Gastrocnemius medialis (tissue), 4 donors: Measurements from ENCODE around the gene KIAA0040. TPM values are rescaled to one million over a fixed set of nuclear protein-coding genes. Genes with fewer than 3 reads are reported as not detected.

ENCODE experiments used
- ATAC-seq, 2 donors: fragments of 150-250 bp; one replicate each; pipeline ENCODE4 v1.9.1; 2016
- DNase-seq, 2 donors: peaks; one replicate each; pipeline ENCODE4 v3.0.0-alpha.2; 2019
- H3K27ac ChIP-seq, 4 donors: fragments of 200-600 bp; sonication (generic); 1 replicate in 1 of 4; 2 replicates in 3 of 4; pipeline ENCODE4 v1.5.1; 2016 to 2018; ENCODE audit warnings: mild to moderate bottlenecking in 2 of 4, moderate library complexity in 1 of 4
- H3K27me3 ChIP-seq, 3 donors: fragments of 200-600 bp; sonication (generic) in 2 of 3; 1 replicate in 1 of 3; 2 replicates in 2 of 3; pipeline versions ENCODE4 v1.5.1 to v1.6.0; 2016 to 2019; ENCODE audit warnings: mild to moderate bottlenecking in 1 of 3, moderate library complexity in 1 of 3
- H3K36me3 ChIP-seq, 2 donors: fragments of 200-600 bp; sonication (generic) in 1 of 2; one replicate each; pipeline ENCODE4 v1.5.1; 2017 to 2018
- H3K4me1 ChIP-seq, 2 donors: fragments of 200-600 bp; sonication (generic) in 1 of 2; one replicate each; pipeline ENCODE4 v1.5.1; 2016 to 2017; ENCODE audit warnings: mild to moderate bottlenecking in 2 of 2
- H3K4me3 ChIP-seq, 4 donors: fragments of 200-600 bp; sonication (generic) in 3 of 4; 1 replicate in 1 of 4; 2 replicates in 3 of 4; pipeline ENCODE4 v1.5.1; 2016 to 2019; ENCODE audit warnings: mild to moderate bottlenecking in 2 of 4
- H3K9me3 ChIP-seq, 3 donors: fragments of 200-600 bp; sonication (generic) in 2 of 3; 1 replicate in 1 of 3; 2 replicates in 2 of 3; pipeline ENCODE4 v1.5.1; 2016 to 2019
- POLR2A ChIP-seq, 2 donors: fragments of 450-650 bp; IDR thresholded peaks; one replicate each; pipeline ENCODE4 v1.6.1; 2017; ENCODE audit warnings: antibody characterized with exemption in 2 of 2, mild to moderate bottlenecking in 2 of 2, moderate library complexity in 2 of 2
- in situ Hi-C, 4 donors: fragments of 200-750 bp; cut with MboI; loops; one replicate each; pipeline versions ENCODE4 v1.15.0 to v1.8.0; 2017; ENCODE audit warnings: low sequenced_read_pairs in 4 of 4
- intact Hi-C: fragments of 100-400 bp; cut with DNase I; formaldehyde crosslinking; loops from one replicate; pipeline ENCODE4 v1.15.1; 2023; ENCODE audit warnings: low total_unique reads
- total RNA-seq, 4 donors: library from RNA; depleted of rRNA; stranded (reverse); fragments of >200 nt; gene quantifications; one replicate each; pipeline versions ENCODE4 v1.1.0 to v1.2.3, GENCODE V29; 2016
- TF ChIP-seq, protein P1 (sequence below), 5 experiments: fragments of 450-650 bp in 3 of 5; fragments of 200-600 bp in 2 of 5; sonication (generic) in 2 of 5; IDR thresholded peaks in 4 of 5; conservative IDR thresholded peaks in 1 of 5; 1 replicate in 4 of 5; 2 replicates in 1 of 5; pipeline ENCODE4 v1.5.1; 2016 to 2019; ENCODE audit warnings: antibody characterized with exemption in 5 of 5, mild to moderate bottlenecking in 3 of 5, moderate library complexity in 3 of 5

KIAA0040 gene
- total RNA-seq, 4 donors from 2014 or later, result 17.5 to 33.1 (median 19.5) TPM

DNA sequence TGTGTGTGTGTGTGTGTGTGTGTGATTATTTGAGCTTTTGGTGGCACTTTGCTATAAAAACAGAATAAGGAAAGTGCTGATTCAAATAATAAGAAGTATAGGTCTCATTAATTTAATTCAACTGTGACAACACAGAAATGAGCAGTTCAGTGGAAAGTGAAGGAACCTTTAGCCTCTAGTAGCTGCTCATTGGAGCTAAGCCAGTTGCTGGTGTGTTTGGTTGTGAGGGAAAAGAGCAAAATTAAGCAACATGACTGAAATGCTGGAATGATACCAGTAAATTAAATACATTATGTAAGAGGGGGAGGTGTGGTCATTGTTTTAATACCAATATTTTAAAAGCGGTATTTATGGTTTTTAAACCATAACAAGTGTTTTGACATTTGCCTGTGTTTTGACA, 55.2 kb downstream of the KIAA0040 start:
- H3K27ac ChIP-seq, result no peak overlapping the region
- TF ChIP-seq POLR2A (IDR thresholded peaks at IDR 0.05), result no peak
- TF ChIP-seq, protein P1, sequence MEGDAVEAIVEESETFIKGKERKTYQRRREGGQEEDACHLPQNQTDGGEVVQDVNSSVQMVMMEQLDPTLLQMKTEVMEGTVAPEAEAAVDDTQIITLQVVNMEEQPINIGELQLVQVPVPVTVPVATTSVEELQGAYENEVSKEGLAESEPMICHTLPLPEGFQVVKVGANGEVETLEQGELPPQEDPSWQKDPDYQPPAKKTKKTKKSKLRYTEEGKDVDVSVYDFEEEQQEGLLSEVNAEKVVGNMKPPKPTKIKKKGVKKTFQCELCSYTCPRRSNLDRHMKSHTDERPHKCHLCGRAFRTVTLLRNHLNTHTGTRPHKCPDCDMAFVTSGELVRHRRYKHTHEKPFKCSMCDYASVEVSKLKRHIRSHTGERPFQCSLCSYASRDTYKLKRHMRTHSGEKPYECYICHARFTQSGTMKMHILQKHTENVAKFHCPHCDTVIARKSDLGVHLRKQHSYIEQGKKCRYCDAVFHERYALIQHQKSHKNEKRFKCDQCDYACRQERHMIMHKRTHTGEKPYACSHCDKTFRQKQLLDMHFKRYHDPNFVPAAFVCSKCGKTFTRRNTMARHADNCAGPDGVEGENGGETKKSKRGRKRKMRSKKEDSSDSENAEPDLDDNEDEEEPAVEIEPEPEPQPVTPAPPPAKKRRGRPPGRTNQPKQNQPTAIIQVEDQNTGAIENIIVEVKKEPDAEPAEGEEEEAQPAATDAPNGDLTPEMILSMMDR (IDR thresholded peaks at IDR 0.05 in 4 of 5, conservative IDR thresholded peaks at IDR 0.05 in 1 of 5), result no peak

DNA sequence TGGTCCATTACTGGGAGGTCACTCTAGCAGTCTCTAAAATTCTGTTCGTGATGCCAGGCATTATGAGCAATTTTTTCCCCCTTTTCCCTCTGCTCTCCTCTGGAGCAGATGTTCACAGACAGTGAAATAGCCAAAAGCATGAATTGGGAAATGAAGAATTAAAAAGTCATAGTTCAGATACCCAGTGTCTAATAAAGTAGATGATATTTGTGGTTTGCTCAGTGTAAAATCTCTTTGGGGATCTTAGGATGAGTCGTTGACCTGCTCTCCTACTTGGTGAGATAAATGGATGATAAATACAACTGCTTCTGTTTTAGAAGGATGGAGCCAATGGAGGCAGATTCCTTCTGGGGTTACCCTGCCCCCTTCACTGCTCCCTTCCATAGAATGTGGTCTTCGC, 56.3 kb downstream of the KIAA0040 start:
- intact Hi-C loops, result no loop called here
- peaks cover 0 to 9% of the 10 kb centered on the region in 2 donors for H3K4me1 ChIP-seq
- in situ Hi-C loops, result loop anchor here in 1 of 4 donors (25.0 kb wide), 1 partner anchor 751 kb away; no protein-coding TSS in a partner anchor

More for the DNA sequence above, 55.2 kb downstream of the KIAA0040 start:
- H3K36me3 ChIP-seq, result no peaks in the 10 kb centered on the region
- in situ Hi-C loops, result loop anchor here in 1 of 4 donors (25.0 kb wide), 1 partner anchor 750 kb away; no protein-coding TSS in a partner anchor
- ATAC-seq, result no peak
- H3K4me3 ChIP-seq, result no peak overlapping the region
- DNase-seq, result no peak
- intact Hi-C loops, result no loop called here
- peaks cover 0 to 5% of the 10 kb centered on the region in 2 donors for H3K4me1 ChIP-seq
- H3K27me3 ChIP-seq, result no peaks in the 10 kb centered on the region
- H3K9me3 ChIP-seq, result no peaks in the 10 kb centered on the region

DNA sequence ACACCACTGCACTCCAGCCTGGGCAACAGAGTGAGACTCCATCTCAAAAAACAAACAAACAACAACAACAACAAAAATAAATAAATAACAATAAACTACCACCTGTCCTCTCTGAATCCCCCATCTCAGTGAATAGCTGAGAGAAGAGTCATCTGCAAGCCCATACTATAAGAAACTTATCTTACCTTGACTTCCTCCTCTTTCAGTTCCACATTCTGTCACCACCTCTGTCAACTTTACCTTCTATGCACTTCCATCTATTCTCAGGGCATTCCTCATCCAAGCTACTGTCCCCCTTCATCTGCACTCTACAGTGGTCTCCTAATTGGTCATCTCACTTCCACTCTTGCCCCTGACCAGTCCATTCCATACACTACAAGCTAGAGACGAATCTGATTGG, 58.1 kb downstream of the KIAA0040 start:
- ATAC-seq (no peak), DNase-seq (no peak)
- H3K4me3 ChIP-seq, result no peak overlapping the region
- no peaks in the 10 kb centered on the region for H3K36me3 ChIP-seq
- in situ Hi-C loops (loop anchor here in 1 of 4 donors (25.0 kb wide), 1 partner anchor 753 kb away; no protein-coding TSS in a partner anchor), intact Hi-C loops (no loop called here)
- no peak for TF ChIP-seq POLR2A (IDR thresholded peaks at IDR 0.05)
- TF ChIP-seq, protein P1 (IDR thresholded peaks at IDR 0.05 in 4 of 5, conservative IDR thresholded peaks at IDR 0.05 in 1 of 5), result no peak
- no peaks in the 10 kb centered on the region for H3K9me3 ChIP-seq
- no peaks in the 10 kb centered on the region for H3K27me3 ChIP-seq
- no peak overlapping the region for H3K27ac ChIP-seq
- peaks cover 1 to 18% of the 10 kb centered on the region in 2 donors for H3K4me1 ChIP-seq

More for the DNA sequence above, 56.3 kb downstream of the KIAA0040 start:
- no peaks in the 10 kb centered on the region for H3K36me3 ChIP-seq
- DNase-seq (no peak), ATAC-seq (no peak)
- no peaks in the 10 kb centered on the region for H3K27me3 ChIP-seq
- TF ChIP-seq, protein P1 (IDR thresholded peaks at IDR 0.05 in 4 of 5, conservative IDR thresholded peaks at IDR 0.05 in 1 of 5), result no peak
- TF ChIP-seq POLR2A (IDR thresholded peaks at IDR 0.05), result no peak
- H3K9me3 ChIP-seq, result no peaks in the 10 kb centered on the region
- no peak overlapping the region for H3K27ac ChIP-seq
- H3K4me3 ChIP-seq, result no peak overlapping the region

DNA sequence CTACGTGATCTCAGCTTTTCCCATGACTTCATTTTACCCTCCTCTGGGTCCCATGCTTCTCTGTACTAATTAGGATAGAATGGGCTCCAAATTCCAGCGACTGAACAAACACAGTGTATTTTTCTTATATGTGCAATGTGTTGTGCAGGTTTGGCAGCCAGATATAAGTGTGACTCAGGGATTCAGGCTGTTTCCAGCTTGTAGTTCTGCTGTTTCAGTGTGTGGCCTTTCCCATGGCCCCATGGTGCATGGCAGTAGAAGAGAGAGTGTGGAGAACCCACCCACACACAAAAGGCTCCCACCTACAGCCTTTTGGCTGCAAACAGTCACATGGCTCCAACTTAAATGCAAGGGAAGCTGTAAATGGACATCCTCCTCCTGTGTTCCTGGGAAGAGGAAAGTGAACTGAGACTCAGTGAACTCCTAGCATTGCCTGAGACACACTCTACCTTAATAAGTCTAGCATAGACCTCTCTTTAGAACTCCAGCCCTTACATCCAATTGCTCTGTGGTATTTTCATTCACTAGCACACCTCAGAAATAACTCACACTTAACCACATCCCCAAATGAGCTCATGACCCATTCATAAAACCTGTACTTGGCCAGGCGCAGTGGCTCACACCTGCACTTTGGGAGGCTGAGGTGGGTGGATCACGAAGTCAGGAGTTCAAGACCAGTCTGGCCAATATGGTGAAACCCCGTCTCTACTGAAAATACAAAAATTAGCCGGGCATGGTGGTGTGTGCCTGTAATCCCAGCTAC, 58.7 kb downstream of the KIAA0040 start:
- H3K27ac ChIP-seq, result no peak overlapping the region
- H3K36me3 ChIP-seq, result no peaks in the 10 kb centered on the region
- in situ Hi-C loops, result loop anchor here in 1 of 4 donors (25.0 kb wide), 1 partner anchor 753 kb away; no protein-coding TSS in a partner anchor
- no peak overlapping the region for H3K4me3 ChIP-seq
- TF ChIP-seq, protein P1 (IDR thresholded peaks at IDR 0.05 in 4 of 5, conservative IDR thresholded peaks at IDR 0.05 in 1 of 5), result no peak
- no peak for TF ChIP-seq POLR2A (IDR thresholded peaks at IDR 0.05)
- DNase-seq (no peak), ATAC-seq (no peak)
- intact Hi-C loops, result no loop called here
- H3K4me1 ChIP-seq, result peaks cover 6 to 22% of the 10 kb centered on the region in 2 donors
- no peaks in the 10 kb centered on the region for H3K27me3 ChIP-seq
- no peaks in the 10 kb centered on the region for H3K9me3 ChIP-seq
